Activated CD4-positive, alpha-beta memory T cell treated with anti-CD3 and anti-CD28 coated beads, Interleukin-2, amount 10 ng/mL, durations not matched to agents 7 days and 5 days (primary cell): ENCODE measurements around the gene TUBGCP5. TPM values are rescaled to one million over a fixed set of nuclear protein-coding genes. Genes with fewer than 3 reads are reported as not detected.

ENCODE experiments used
- CTCF ChIA-PET: fragments of 350-600 bp; sonication (Branson Sonifier 250); formaldehyde crosslinking; loops from one replicate; lab custom pipeline; 2021; ENCODE audit warnings: antibody characterized with exemption, inconsistent platforms; lab: Charles Lee
- POLR2A ChIA-PET: fragments of 350-600 bp; sonication (Branson Sonifier 250); formaldehyde crosslinking; loops from one replicate; lab custom pipeline; 2021; ENCODE audit warnings: antibody characterized with exemption; lab: Charles Lee
- DNase-seq: peaks from one replicate; pipeline ENCODE4 v3.0.0-alpha.2; 2020
- H3K27ac Mint-ChIP-seq: one replicate; pipeline ENCODE4 v1.8.0; 2021; ENCODE audit warnings: mild to moderate bottlenecking, mixed read lengths
- H3K27me3 Mint-ChIP-seq: one replicate; pipeline ENCODE4 v1.8.0; 2021; ENCODE audit warnings: mixed read lengths
- H3K36me3 Mint-ChIP-seq: one replicate; pipeline ENCODE4 v1.8.0; 2021; ENCODE audit warnings: low read depth, mixed read lengths
- H3K4me1 Mint-ChIP-seq: one replicate; pipeline ENCODE4 v1.8.0; 2021; ENCODE audit warnings: mixed read lengths
- H3K4me3 Mint-ChIP-seq: one replicate; pipeline ENCODE4 v1.8.0; 2021; ENCODE audit warnings: mild to moderate bottlenecking, mixed read lengths
- H3K9me3 Mint-ChIP-seq: one replicate; pipeline ENCODE4 v1.8.0; 2021; ENCODE audit warnings: mixed read lengths
- total RNA-seq, 2 experiments: library from RNA; stranded (reverse); gene quantifications; one replicate each; pipeline ENCODE4 v1.2.3, GENCODE V29; 2021

Gene TUBGCP5
- total RNA-seq, 2 experiments from 2014 or later = 13.2 TPM

GRCh38 chr15:22963641-22964040, 75.7 kb downstream of the TUBGCP5 start:
- no peak overlapping the region for H3K4me3 Mint-ChIP-seq
- no peak for DNase-seq
- H3K9me3 Mint-ChIP-seq = no peaks in the 10 kb centered on the region
- CTCF ChIA-PET = no interaction called here
- POLR2A ChIA-PET = no interaction called here
- H3K27me3 Mint-ChIP-seq = no peaks in the 10 kb centered on the region
- H3K36me3 Mint-ChIP-seq = no peaks in the 10 kb centered on the region
- H3K4me1 Mint-ChIP-seq = peaks cover under 1% of the 10 kb centered on the region
- H3K27ac Mint-ChIP-seq = no peak overlapping the region

- no peak overlapping the region for H3K27ac Mint-ChIP-seq
- H3K9me3 Mint-ChIP-seq = no peaks in the 10 kb centered on the region
- H3K36me3 Mint-ChIP-seq = no peaks in the 10 kb centered on the region
- no peaks in the 10 kb centered on the region for H3K27me3 Mint-ChIP-seq
- peaks cover 3% of the 10 kb centered on the region for H3K4me1 Mint-ChIP-seq
- no peak for DNase-seq
- H3K4me3 Mint-ChIP-seq = no peak overlapping the region
- ChIA-PET CTCF (interaction anchor here (1.4 to 1.8 kb wide), 2 partner anchors 10 to 74 kb away, joined by 3 read pairs; no protein-coding TSS in a partner anchor), POLR2A (interaction anchor here (0.7 kb wide), 1 partner anchor 95 kb away, joined by 3 read pairs; no protein-coding TSS in a partner anchor)
Observed at GRCh38 chr15:22962611-22963010, 76.8 kb downstream of the TUBGCP5 start.

GRCh38 chr15:22961762-22962161, 77.6 kb downstream of the TUBGCP5 start:
- H3K27ac Mint-ChIP-seq = no peak overlapping the region
- no peaks in the 10 kb centered on the region for H3K27me3 Mint-ChIP-seq
- H3K9me3 Mint-ChIP-seq = no peaks in the 10 kb centered on the region
- ChIA-PET POLR2A (no interaction called here), CTCF (interaction anchor here (1.4 to 1.8 kb wide), 2 partner anchors 11 to 75 kb away, joined by 3 read pairs; no protein-coding TSS in a partner anchor)
- H3K4me3 Mint-ChIP-seq = no peak overlapping the region
- peaks cover 3% of the 10 kb centered on the region for H3K4me1 Mint-ChIP-seq
- no peak for DNase-seq
- no peaks in the 10 kb centered on the region for H3K36me3 Mint-ChIP-seq

- Mint-ChIP-seq H3K4me3 (no peak overlapping the region), H3K9me3 (no peaks in the 10 kb centered on the region), H3K4me1 (peaks cover 3% of the 10 kb centered on the region), H3K27me3 (no peaks in the 10 kb centered on the region), H3K36me3 (no peaks in the 10 kb centered on the region), H3K27ac (no peak overlapping the region)
- ChIA-PET POLR2A (no interaction called here), CTCF (no interaction called here)
- DNase-seq = no peak
Observed at GRCh38 chr15:22960556-22960955, 78.8 kb downstream of the TUBGCP5 start.

GRCh38 chr15:22960126-22960525, 79.2 kb downstream of the TUBGCP5 start:
- H3K36me3 Mint-ChIP-seq = no peaks in the 10 kb centered on the region
- H3K4me3 Mint-ChIP-seq = no peak overlapping the region
- ChIA-PET POLR2A (no interaction called here), CTCF (no interaction called here)
- no peak for DNase-seq
- no peak overlapping the region for H3K27ac Mint-ChIP-seq
- no peaks in the 10 kb centered on the region for H3K9me3 Mint-ChIP-seq
- H3K4me1 Mint-ChIP-seq = peaks cover 3% of the 10 kb centered on the region
- no peaks in the 10 kb centered on the region for H3K27me3 Mint-ChIP-seq

- H3K36me3 Mint-ChIP-seq = no peaks in the 10 kb centered on the region
- DNase-seq = no peak
- H3K9me3 Mint-ChIP-seq = no peaks in the 10 kb centered on the region
- no peak overlapping the region for H3K27ac Mint-ChIP-seq
- ChIA-PET CTCF (no interaction called here), POLR2A (no interaction called here)
- no peaks in the 10 kb centered on the region for H3K27me3 Mint-ChIP-seq
- H3K4me3 Mint-ChIP-seq = no peak overlapping the region
- peaks cover 3% of the 10 kb centered on the region for H3K4me1 Mint-ChIP-seq
Observed at GRCh38 chr15:22959321-22960101, 79.9 kb downstream of the TUBGCP5 start.

- DNase-seq = no peak
- POLR2A ChIA-PET = no interaction called here
- peaks cover 3% of the 10 kb centered on the region for H3K4me1 Mint-ChIP-seq
- no peak overlapping the region for H3K4me3 Mint-ChIP-seq
- H3K27me3 Mint-ChIP-seq = no peaks in the 10 kb centered on the region
- H3K36me3 Mint-ChIP-seq = no peaks in the 10 kb centered on the region
- CTCF ChIA-PET = interaction anchor here (0.6 kb wide), 1 partner anchor 290 kb away, joined by 3 read pairs; no protein-coding TSS in a partner anchor
- no peak overlapping the region for H3K27ac Mint-ChIP-seq
- no peaks in the 10 kb centered on the region for H3K9me3 Mint-ChIP-seq
Observed at GRCh38 chr15:22958487-22959280, 80.7 kb downstream of the TUBGCP5 start.

- H3K4me1 Mint-ChIP-seq = peaks cover 3% of the 10 kb centered on the region
- POLR2A ChIA-PET = no interaction called here
- no peaks in the 10 kb centered on the region for H3K36me3 Mint-ChIP-seq
- CTCF ChIA-PET = no interaction called here
- no peaks in the 10 kb centered on the region for H3K9me3 Mint-ChIP-seq
- no peak overlapping the region for H3K27ac Mint-ChIP-seq
- DNase-seq = no peak
- no peak overlapping the region for H3K4me3 Mint-ChIP-seq
- H3K27me3 Mint-ChIP-seq = no peaks in the 10 kb centered on the region
Observed at GRCh38 chr15:22956978-22957260, 82.5 kb downstream of the TUBGCP5 start.

GRCh38 chr15:22956257-22956977, 83.0 kb downstream of the TUBGCP5 start:
- CTCF ChIA-PET = no interaction called here
- Mint-ChIP-seq H3K27ac (no peak overlapping the region), H3K4me1 (peaks cover 3% of the 10 kb centered on the region), H3K36me3 (no peaks in the 10 kb centered on the region), H3K9me3 (no peaks in the 10 kb centered on the region), H3K27me3 (no peaks in the 10 kb centered on the region), H3K4me3 (no peak overlapping the region)
- POLR2A ChIA-PET = no interaction called here
- DNase-seq = no peak

- H3K4me1 Mint-ChIP-seq = peaks cover 3% of the 10 kb centered on the region
- no peak overlapping the region for H3K27ac Mint-ChIP-seq
- POLR2A ChIA-PET = no interaction called here
- no peak for DNase-seq
- H3K9me3 Mint-ChIP-seq = no peaks in the 10 kb centered on the region
- no peak overlapping the region for H3K4me3 Mint-ChIP-seq
- CTCF ChIA-PET = no interaction called here
- no peaks in the 10 kb centered on the region for H3K27me3 Mint-ChIP-seq
- no peaks in the 10 kb centered on the region for H3K36me3 Mint-ChIP-seq
Observed at GRCh38 chr15:22955544-22956119, 83.7 kb downstream of the TUBGCP5 start.

GRCh38 chr15:22954798-22955543, 84.4 kb downstream of the TUBGCP5 start:
- H3K36me3 Mint-ChIP-seq = no peaks in the 10 kb centered on the region
- no peak for DNase-seq
- POLR2A ChIA-PET = interaction anchor here (1.2 kb wide), 1 partner anchor 84 kb away, joined by 3 read pairs; the partner anchor contains the start of gene TUBGCP5
- H3K27ac Mint-ChIP-seq = no peak overlapping the region
- no peaks in the 10 kb centered on the region for H3K27me3 Mint-ChIP-seq
- no peak overlapping the region for H3K4me3 Mint-ChIP-seq
- peaks cover 3% of the 10 kb centered on the region for H3K4me1 Mint-ChIP-seq
- H3K9me3 Mint-ChIP-seq = no peaks in the 10 kb centered on the region
- CTCF ChIA-PET = no interaction called here

GRCh38 chr15:22954326-22954725, 85.0 kb downstream of the TUBGCP5 start:
- CTCF ChIA-PET = no interaction called here
- H3K36me3 Mint-ChIP-seq = no peaks in the 10 kb centered on the region
- H3K27ac Mint-ChIP-seq = no peak overlapping the region
- no peak overlapping the region for H3K4me3 Mint-ChIP-seq
- H3K9me3 Mint-ChIP-seq = no peaks in the 10 kb centered on the region
- no peak for DNase-seq
- no peaks in the 10 kb centered on the region for H3K27me3 Mint-ChIP-seq
- POLR2A ChIA-PET = interaction anchor here (1.2 kb wide), 1 partner anchor 85 kb away, joined by 3 read pairs; the partner anchor contains the start of gene TUBGCP5
- H3K4me1 Mint-ChIP-seq = peaks cover 3% of the 10 kb centered on the region
